ENCODE results near the gene FLNB.

DNA sequence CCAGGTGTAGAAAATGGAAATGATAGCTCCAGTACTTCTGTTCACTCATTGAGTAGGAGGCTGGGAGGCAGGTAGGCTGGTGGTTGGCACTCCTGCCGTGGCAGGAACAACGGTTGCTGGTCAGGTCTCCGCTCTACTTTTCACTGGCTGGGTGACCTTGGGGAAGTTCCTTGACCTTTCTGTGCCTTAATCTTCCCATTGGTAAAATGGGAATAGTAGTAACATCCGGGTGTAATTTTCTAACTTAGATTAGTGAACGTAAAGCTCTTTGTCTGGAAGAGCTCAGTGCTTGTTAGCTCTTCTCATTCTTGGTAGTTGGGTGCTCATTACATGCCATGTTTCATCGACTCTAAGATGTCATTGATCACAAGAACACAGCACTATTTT lies 45.8 kb upstream of the FLNB start:
- TF ChIP-seq POLR2A (IDR thresholded peaks at IDR 0.05; ENCODE audit: low read length) = no peak
- TF ChIP-seq GATA1 (IDR thresholded peaks at IDR 0.05; ENCODE audit: low read depth, low read length) = no peak
